ENCODE measurements around the gene FSCN2.

FSCN2 gene

GRCh38 chr17:81539961-81540675 is 11.9 kb downstream of the FSCN2 start:
- FAIRE-seq (peak; percentile 48), DNase-seq (ENCODE audit: low spot score) (no peak)

GRCh38 chr17:81540676-81541027 is 12.5 kb downstream of the FSCN2 start:
- DNase-seq (ENCODE audit: low spot score) (no peak), FAIRE-seq (peak; percentile 13)

GRCh38 chr17:81541123-81541522 is 12.9 kb downstream of the FSCN2 start:
- DNase-seq (ENCODE audit: low spot score), result no peak
- FAIRE-seq, result no peak

GRCh38 chr17:81542431-81543338 is 14.5 kb downstream of the FSCN2 start:
- FAIRE-seq, result peak; percentile 58
- DNase-seq (ENCODE audit: low spot score), result no peak

- no peak for FAIRE-seq
Observed at GRCh38 chr17:81543339-81543675, 15.1 kb downstream of the FSCN2 start.

GRCh38 chr17:81543756-81544155 is 15.6 kb downstream of the FSCN2 start:
- no peak for DNase-seq (ENCODE audit: low spot score)
- FAIRE-seq, result peak; percentile 79

More at GRCh38 chr17:81543339-81543675, 15.1 kb downstream of the FSCN2 start:
- DNase-seq (ENCODE audit: low spot score), result no peak

- no peak for FAIRE-seq
- DNase-seq (ENCODE audit: low spot score), result no peak
Observed at GRCh38 chr17:81544281-81544974, 16.3 kb downstream of the FSCN2 start.

GRCh38 chr17:81545160-81545949 is 17.2 kb downstream of the FSCN2 start:
- FAIRE-seq, result no peak

GRCh38 chr17:81546906-81547613 is 18.9 kb downstream of the FSCN2 start:
- peak; percentile 76 for FAIRE-seq
- no peak for DNase-seq (ENCODE audit: low spot score)

More at GRCh38 chr17:81545160-81545949, 17.2 kb downstream of the FSCN2 start:
- DNase-seq (ENCODE audit: low spot score), result no peak

- DNase-seq (ENCODE audit: low spot score) (no peak), FAIRE-seq (no peak)
Observed at GRCh38 chr17:81547614-81547982, 19.4 kb downstream of the FSCN2 start.

- FAIRE-seq, result no peak
Observed at GRCh38 chr17:81549031-81549557, 20.9 kb downstream of the FSCN2 start.

GRCh38 chr17:81549826-81550225 is 21.6 kb downstream of the FSCN2 start:
- DNase-seq (ENCODE audit: low spot score) (no peak), FAIRE-seq (no peak)

More at GRCh38 chr17:81549031-81549557, 20.9 kb downstream of the FSCN2 start:
- no peak for DNase-seq (ENCODE audit: low spot score)

- DNase-seq (ENCODE audit: low spot score), result no peak
- FAIRE-seq, result no peak
Observed at GRCh38 chr17:81550285-81550684, 22.1 kb downstream of the FSCN2 start.

- DNase-seq (ENCODE audit: low spot score), result no peak
- no peak for FAIRE-seq
Observed at GRCh38 chr17:81550830-81551457, 22.8 kb downstream of the FSCN2 start.

GRCh38 chr17:81551458-81552243 is 23.5 kb downstream of the FSCN2 start:
- DNase-seq (ENCODE audit: low spot score) (no peak), FAIRE-seq (no peak)

- DNase-seq (ENCODE audit: low spot score) (peak; percentile 96), FAIRE-seq (no peak)
Observed at GRCh38 chr17:81552244-81553017, 24.3 kb downstream of the FSCN2 start, which contains the start of gene FAAP100. Gene FAAP100, minus strand, starts transcription at chr17:81552353. Its CDS starts 23 bp downstream, at chr17:81552330.

GRCh38 chr17:81553018-81553615 is 24.9 kb downstream of the FSCN2 start:
- FAIRE-seq, result no peak
- DNase-seq (ENCODE audit: low spot score), result peak; percentile 88
